GM12878 (cell line): ENCODE measurements around the gene METRN. TPM values are rescaled to one million over a fixed set of nuclear protein-coding genes. Genes with fewer than 3 reads are reported as not detected.

ENCODE experiments used
- ELK1 ChIP-seq: IDR thresholded peaks from 2 replicates; pipeline ENCODE4 v1.6.1; 2012; ENCODE audit warnings: low read depth, low read length, improper control_type of control experiment
- EZH2 ChIP-seq: IDR thresholded peaks from 2 replicates; pipeline ENCODE4 v1.6.1; 2012; ENCODE audit warnings: low read depth, mild to moderate bottlenecking, control low read depth, inconsistent platforms, low read length, borderline replicate concordance; ENCODE audit not compliant: control insufficient read depth
- HDAC6 ChIP-seq: fragments of 200-600 bp; sonication (generic); IDR thresholded peaks from one replicate; pipeline ENCODE4 v1.8.0; 2017; ENCODE audit warnings: antibody characterized with exemption; ENCODE audit not compliant: unreplicated experiment
- HDGF ChIP-seq: fragments of 450-650 bp; IDR thresholded peaks from 2 replicates; pipeline ENCODE4 v1.6.1; 2016; ENCODE audit warnings: antibody characterized with exemption
- HSF1 ChIP-seq: fragments of 150-350 bp; IDR thresholded peaks from 2 replicates; pipeline ENCODE4 v1.6.1; 2014; ENCODE audit warnings: mild to moderate bottlenecking, low read depth, low read length
- IKZF1 ChIP-seq: fragments of 450-650 bp; conservative IDR thresholded peaks from 2 replicates; pipeline ENCODE4 v1.6.1; 2017; ENCODE audit warnings: antibody characterized with exemption, mild to moderate bottlenecking
- IRF5 ChIP-seq: fragments of 450-650 bp; IDR thresholded peaks from 2 replicates; pipeline ENCODE4 v1.6.1; 2017; ENCODE audit warnings: borderline replicate concordance
- JUNB ChIP-seq: IDR thresholded peaks from 2 replicates; pipeline ENCODE4 v1.6.1; 2016; ENCODE audit warnings: antibody characterized with exemption, mild to moderate bottlenecking
- KDM1A ChIP-seq: fragments of 200-600 bp; sonication (generic); IDR thresholded peaks from 2 replicates; pipeline ENCODE4 v1.6.1; 2016; ENCODE audit warnings: borderline replicate concordance
- LARP7 ChIP-seq: fragments of 450-650 bp; IDR thresholded peaks from 2 replicates; pipeline ENCODE4 v1.6.1; 2017; ENCODE audit warnings: mild to moderate bottlenecking
- MTA3 ChIP-seq: IDR thresholded peaks from 2 replicates; pipeline ENCODE4 v1.6.1; 2012; ENCODE audit warnings: low read length, inconsistent platforms, borderline replicate concordance
- MYB ChIP-seq: fragments of 150-350 bp; IDR thresholded peaks from 2 replicates; pipeline ENCODE4 v1.6.1; 2014; ENCODE audit warnings: mild to moderate bottlenecking, low read depth, low read length, borderline replicate concordance
- NFXL1 ChIP-seq: fragments of 450-650 bp; IDR thresholded peaks from 2 replicates; pipeline ENCODE4 v1.6.1; 2017; ENCODE audit warnings: antibody characterized with exemption, mild to moderate bottlenecking, borderline replicate concordance
- NFYB ChIP-seq: IDR thresholded peaks from 2 replicates; pipeline ENCODE4 v1.6.1; 2011; ENCODE audit warnings: low read depth, mild to moderate bottlenecking, low read length, improper control_type of control experiment, moderate library complexity; ENCODE audit not compliant: insufficient read depth
- NKRF ChIP-seq: fragments of 450-650 bp; conservative IDR thresholded peaks from 2 replicates; pipeline ENCODE4 v1.6.1; 2017; ENCODE audit warnings: mild to moderate bottlenecking, moderate library complexity
- NR2C2 ChIP-seq: IDR thresholded peaks from 2 replicates; pipeline ENCODE4 v1.6.1; 2011; ENCODE audit warnings: borderline replicate concordance, low read depth; ENCODE audit not compliant: control insufficient read depth, insufficient read length
- NR2F1 ChIP-seq: fragments of 450-650 bp; conservative IDR thresholded peaks from 2 replicates; pipeline ENCODE4 v1.6.1; 2017; ENCODE audit warnings: mild to moderate bottlenecking
- RAD51 ChIP-seq: fragments of 450-650 bp; IDR thresholded peaks from 2 replicates; pipeline ENCODE4 v1.6.1; 2016; ENCODE audit warnings: moderate library complexity, mild to moderate bottlenecking, inconsistent platforms
- REST ChIP-seq: IDR thresholded peaks from 2 replicates; pipeline ENCODE4 v1.6.1; 2012; ENCODE audit warnings: mild to moderate bottlenecking, low read depth, low read length
- STAT1 ChIP-seq: fragments of 450-650 bp; conservative IDR thresholded peaks from 2 replicates; pipeline ENCODE4 v1.6.1; 2014; ENCODE audit warnings: antibody characterized with exemption, mild to moderate bottlenecking
- polyA plus RNA-seq, 11 experiments: library from polyadenylated mRNA; depleted of rRNA in 4 of 11; unstranded in 6 of 11; stranded (reverse) in 5 of 11; fragments of >200 nt; fragmentation: Nextera tagmentation in 4 of 11; fragmentation: Illumina TruSeq in 1 of 11; extraction: Ambion mirVana in 4 of 11; extraction: Trizol in 1 of 11; gene quantifications; 1 replicate in 1 of 11; 2 replicates in 10 of 11; pipeline versions ENCODE4 v1.2.1 to v1.2.3, GENCODE V29; 2011 to 2016; ENCODE audit warnings: inconsistent platforms in 2 of 11, missing spikeins in 2 of 11, low read depth in 1 of 11
- total RNA-seq, 4 experiments: library from RNA; depleted of rRNA in 3 of 4; stranded (reverse); fragments of >200 nt in 3 of 4; fragmentation: Illumina TruSeq in 1 of 4; extraction: Trizol in 1 of 4; gene quantifications; 2 replicates each; pipeline versions ENCODE4 v1.2.1 to v1.2.3, GENCODE V29; 2013 to 2021

The METRN gene
- total and polyA plus RNA-seq, 10 of the 15 experiments (the other 5 are each of a cell fraction or from before 2014, with no cell fraction given): 0.11 to 12.8 (median 1.1) TPM; not detected in 1

GRCh38 chr16:715477-716199, 720 bp downstream of the METRN start (continued):
- TF ChIP-seq HSF1 (no peak), MYB (no peak), NFXL1 (no peak), REST (no peak), IKZF1 (peak; percentile 54; the same call in 1 of the 2 replicates), LARP7 (peak; percentile 70; the same call in 1 of the 2 replicates), HDGF (no peak), ELK1 (no peak), IRF5 (no peak), EZH2 (no peak), NKRF (0 out of 2 replicates have a peak, but pooled peaks have one; percentile 35), NFYB (no peak), NR2F1 (0 out of 2 replicates have a peak, but pooled peaks have one; percentile 37), KDM1A (no peak), RAD51 (no peak), MTA3 (no peak), HDAC6 (peak; percentile 86), NR2C2 (no peak), JUNB (no peak), STAT1 (no peak)
